Measurements from ENCODE around the gene PGP. TPM values are rescaled to one million over a fixed set of nuclear protein-coding genes. Genes with fewer than 3 reads are reported as not detected.

Gene PGP
- total and polyA plus RNA-seq, 2 of the 4 experiments (the other 2 are of a cell fraction), result 4.1 to 9.4 TPM

- WGBS, 2 experiments (ENCODE audit: extremely low coverage in 2 of 2, insufficient read length in 1 of 2), result 93% methylated on average over 17 of the region's 29 CpGs; no CpG with 5 or more reads in 1 of the 2 experiments
- no peak overlapping the region for H3K56ac ChIP-seq (ENCODE audit: extremely low read depth, insufficient read depth, low read length)
- peaks cover 68% of the 10 kb centered on the region for H3K36me3 ChIP-seq (ENCODE audit: control insufficient read depth, insufficient read depth, low read length)
- H3K4me2 ChIP-seq (ENCODE audit: low read depth, low read length), result no peak overlapping the region
- no peak overlapping the region for H4K91ac ChIP-seq (ENCODE audit: insufficient read depth, low read depth, low read length)
- H4K8ac ChIP-seq (ENCODE audit: low read depth in 2 of 2, low read length in 2 of 2), result no peak overlapping the region
- peaks cover 4% of the 10 kb centered on the region for H4K20me1 ChIP-seq (ENCODE audit: insufficient read depth, low read length)
- no peak overlapping the region for H2BK15ac ChIP-seq (ENCODE audit: low read depth, low read length)
- intact Hi-C loops (cut with micrococcal nuclease), result no loop called here
- no peak overlapping the region for H2BK120ac ChIP-seq (ENCODE audit: low read depth, low read length)
- ATAC-seq (ENCODE audit: low read depth) (no peak), DNase-seq (no peak)
- no peak overlapping the region for H3K27ac ChIP-seq (ENCODE audit: insufficient read depth, low read length)
- no peaks in the 10 kb centered on the region for H3K4me1 ChIP-seq (ENCODE audit: control insufficient read depth, insufficient read depth, low read length)
- H3K9me1 ChIP-seq (ENCODE audit: insufficient read depth, low read length), result no peaks in the 10 kb centered on the region
- BruUV-seq (replicated peaks), result no TSS peak
- TF ChIP-seq MXI1 (IDR thresholded peaks at IDR 0.05; ENCODE audit: borderline replicate concordance, low read depth, low read length), result no peak
- TF ChIP-seq BHLHE40 (IDR thresholded peaks at IDR 0.05; ENCODE audit: low read depth, low read length), result no peak
- TF ChIP-seq, protein P1, sequence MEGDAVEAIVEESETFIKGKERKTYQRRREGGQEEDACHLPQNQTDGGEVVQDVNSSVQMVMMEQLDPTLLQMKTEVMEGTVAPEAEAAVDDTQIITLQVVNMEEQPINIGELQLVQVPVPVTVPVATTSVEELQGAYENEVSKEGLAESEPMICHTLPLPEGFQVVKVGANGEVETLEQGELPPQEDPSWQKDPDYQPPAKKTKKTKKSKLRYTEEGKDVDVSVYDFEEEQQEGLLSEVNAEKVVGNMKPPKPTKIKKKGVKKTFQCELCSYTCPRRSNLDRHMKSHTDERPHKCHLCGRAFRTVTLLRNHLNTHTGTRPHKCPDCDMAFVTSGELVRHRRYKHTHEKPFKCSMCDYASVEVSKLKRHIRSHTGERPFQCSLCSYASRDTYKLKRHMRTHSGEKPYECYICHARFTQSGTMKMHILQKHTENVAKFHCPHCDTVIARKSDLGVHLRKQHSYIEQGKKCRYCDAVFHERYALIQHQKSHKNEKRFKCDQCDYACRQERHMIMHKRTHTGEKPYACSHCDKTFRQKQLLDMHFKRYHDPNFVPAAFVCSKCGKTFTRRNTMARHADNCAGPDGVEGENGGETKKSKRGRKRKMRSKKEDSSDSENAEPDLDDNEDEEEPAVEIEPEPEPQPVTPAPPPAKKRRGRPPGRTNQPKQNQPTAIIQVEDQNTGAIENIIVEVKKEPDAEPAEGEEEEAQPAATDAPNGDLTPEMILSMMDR (conservative IDR thresholded peaks at IDR 0.05; ENCODE audit: low read depth, low read length), result no peak
- no peak for TF ChIP-seq USF2 (IDR thresholded peaks at IDR 0.05; ENCODE audit: low read depth, low read length)
- TF ChIP-seq MAFK (IDR thresholded peaks at IDR 0.05; ENCODE audit: low read depth, low read length), result no peak
- TF ChIP-seq CHD1 (IDR thresholded peaks at IDR 0.05; ENCODE audit: low read depth, low read length), result no peak
- TF ChIP-seq NFE2L2 (IDR thresholded peaks at IDR 0.05; ENCODE audit: low read depth, low read length), result no peak
- TF ChIP-seq FOS (IDR thresholded peaks at IDR 0.05; ENCODE audit: low read depth, low read length), result no peak
- no peak for TF ChIP-seq SMC3 (IDR thresholded peaks at IDR 0.05; ENCODE audit: low read depth, low read length)
- TF ChIP-seq CEBPB (IDR thresholded peaks at IDR 0.05; ENCODE audit: low read depth, low read length), result no peak
- TF ChIP-seq POLR2A (IDR thresholded peaks at IDR 0.05; ENCODE audit: low read depth, low read length), result no peak
- TF ChIP-seq MAZ (IDR thresholded peaks at IDR 0.05; ENCODE audit: borderline replicate concordance, low read depth, low read length), result no peak
- no peak for TF ChIP-seq RFX5 (IDR thresholded peaks at IDR 0.05; ENCODE audit: low read depth, low read length)
- no peak for TF ChIP-seq RAD21 (IDR thresholded peaks at IDR 0.05; ENCODE audit: low read length)
- TF ChIP-seq RCOR1 (IDR thresholded peaks at IDR 0.05; ENCODE audit: insufficient replicate concordance, low read length), result no peak
- no peak for TF ChIP-seq ELK1 (IDR thresholded peaks at IDR 0.05; ENCODE audit: borderline replicate concordance, low read depth, low read length)
- no peak overlapping the region for H3K23ac ChIP-seq (ENCODE audit: low read depth, low read length)
- peaks cover 0 to 4% of the 10 kb centered on the region in 2 experiments; a peak in 3 of 4 replicates for H3K79me1 ChIP-seq (ENCODE audit: low read depth in 1 of 2, low read length in 2 of 2)
- no peak overlapping the region for H2BK5ac ChIP-seq (ENCODE audit: low read depth, low read length, poor library complexity, severe bottlenecking)
- H3K14ac ChIP-seq (replicated peaks; ENCODE audit: low read depth, low read length), result no peak overlapping the region
- H2BK20ac ChIP-seq (ENCODE audit: low read depth, low read length), result no peak overlapping the region
- H3K27me3 ChIP-seq (ENCODE audit: control insufficient read depth, insufficient read depth, low read length), result no peaks in the 10 kb centered on the region
- H3K4ac ChIP-seq (ENCODE audit: low read depth, low read length), result no peak overlapping the region
- no peak overlapping the region for H3K18ac ChIP-seq (ENCODE audit: low read depth, low read length)
- H2AK5ac ChIP-seq (ENCODE audit: low read depth, low read length), result no peak overlapping the region
- H3K9ac ChIP-seq (ENCODE audit: low read depth, low read length), result no peak overlapping the region
- dilution Hi-C loops (cut with HindIII; ENCODE audit: low sequenced_read_pairs, unreplicated experiment), result no loop called here
- H2AK9ac ChIP-seq (replicated peaks; ENCODE audit: low read depth, low read length, poor library complexity), result no peak overlapping the region
- H4K5ac ChIP-seq (ENCODE audit: low read depth, low read length), result no peak overlapping the region
- ChIA-PET CTCF (no interaction called here), POLR2A (ENCODE audit: unreplicated experiment) (no interaction called here)
- no peak overlapping the region for H3K4me3 ChIP-seq (ENCODE audit: insufficient read depth, low read depth, low read length)
- no peaks in the 10 kb centered on the region for H3K9me3 ChIP-seq (ENCODE audit: control insufficient read depth, insufficient read depth, low read length)
- H2AFZ ChIP-seq (replicated peaks; ENCODE audit: low read length, poor library complexity), result no peak overlapping the region
- in situ Hi-C loops (cut with MboI; ENCODE audit: low sequenced_read_pairs), result no loop called here
Observed at GRCh38 chr16:2172688-2173335, 41.8 kb downstream of the PGP start.
